ENCODE measurements around the gene MGP.

DNA sequence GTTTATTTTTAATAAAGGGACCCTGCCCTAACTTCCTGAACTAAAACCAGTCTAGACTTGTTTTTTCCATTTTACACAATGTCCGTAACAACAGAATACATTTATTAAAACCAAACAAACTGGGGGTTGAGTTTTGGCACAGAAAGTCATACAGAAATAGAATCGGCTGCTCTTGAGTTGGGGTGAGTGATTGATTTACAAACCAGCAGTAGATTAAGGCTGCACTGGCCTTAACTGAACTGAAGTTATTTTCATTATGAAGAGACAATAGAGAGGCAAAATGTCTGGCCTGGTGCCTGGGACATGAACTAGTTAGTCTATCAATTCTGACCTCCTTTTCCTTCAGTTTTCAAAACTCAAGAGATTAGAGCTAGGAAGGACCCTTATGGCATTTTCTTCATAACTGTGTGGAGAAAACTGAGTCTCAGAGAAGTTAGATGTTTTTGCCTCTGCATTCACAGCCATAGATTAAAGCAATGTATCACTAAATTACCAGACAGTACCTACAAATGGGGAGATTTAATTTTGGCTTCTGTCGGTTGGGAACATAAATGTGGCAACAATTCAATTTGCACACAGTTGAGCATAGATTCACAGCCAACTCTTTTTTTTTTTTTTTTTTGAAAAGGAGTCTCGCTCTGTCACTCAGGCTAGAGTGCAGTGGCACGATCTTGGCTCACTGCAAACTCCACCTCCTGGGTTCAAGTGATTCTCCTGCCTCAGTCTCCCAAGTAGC is 19.8 kb upstream of the MGP start:
- no peak for TF ChIP-seq POLR2A (IDR thresholded peaks at IDR 0.05)
- TF ChIP-seq, protein P1, sequence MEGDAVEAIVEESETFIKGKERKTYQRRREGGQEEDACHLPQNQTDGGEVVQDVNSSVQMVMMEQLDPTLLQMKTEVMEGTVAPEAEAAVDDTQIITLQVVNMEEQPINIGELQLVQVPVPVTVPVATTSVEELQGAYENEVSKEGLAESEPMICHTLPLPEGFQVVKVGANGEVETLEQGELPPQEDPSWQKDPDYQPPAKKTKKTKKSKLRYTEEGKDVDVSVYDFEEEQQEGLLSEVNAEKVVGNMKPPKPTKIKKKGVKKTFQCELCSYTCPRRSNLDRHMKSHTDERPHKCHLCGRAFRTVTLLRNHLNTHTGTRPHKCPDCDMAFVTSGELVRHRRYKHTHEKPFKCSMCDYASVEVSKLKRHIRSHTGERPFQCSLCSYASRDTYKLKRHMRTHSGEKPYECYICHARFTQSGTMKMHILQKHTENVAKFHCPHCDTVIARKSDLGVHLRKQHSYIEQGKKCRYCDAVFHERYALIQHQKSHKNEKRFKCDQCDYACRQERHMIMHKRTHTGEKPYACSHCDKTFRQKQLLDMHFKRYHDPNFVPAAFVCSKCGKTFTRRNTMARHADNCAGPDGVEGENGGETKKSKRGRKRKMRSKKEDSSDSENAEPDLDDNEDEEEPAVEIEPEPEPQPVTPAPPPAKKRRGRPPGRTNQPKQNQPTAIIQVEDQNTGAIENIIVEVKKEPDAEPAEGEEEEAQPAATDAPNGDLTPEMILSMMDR (IDR thresholded peaks at IDR 0.05) = no peak

Measured in adrenal gland (tissue), 5 donors.